Esophagus squamous epithelium (tissue), 5 donors: Measurements from ENCODE around the gene ZNF524. TPM values are rescaled to one million over a fixed set of nuclear protein-coding genes. Genes with fewer than 3 reads are reported as not detected.
"Not testable (repeated sequence)": the region's sequence is repeated elsewhere in the genome, so short reads cannot be mapped to it uniquely, and the experiment has no call there.

ENCODE experiments used
- DNase-seq: peaks from one replicate; lab custom pipeline; 2025; lab: John Stamatoyannopoulos, UW
- H3K27ac ChIP-seq, 4 donors: fragments of 200-600 bp; sonication (generic); one replicate each; pipeline ENCODE4 v1.5.1; 2016 to 2019; ENCODE audit warnings: mild to moderate bottlenecking in 1 of 4
- H3K27me3 ChIP-seq, 4 donors: fragments of 200-600 bp; sonication (generic); 1 replicate in 3 of 4; 2 replicates in 1 of 4; pipeline versions ENCODE4 v1.5.1 to v1.6.0; 2017 to 2021; ENCODE audit warnings: antibody characterized with exemption in 1 of 4
- H3K36me3 ChIP-seq, 3 donors: fragments of 200-600 bp; sonication (generic); one replicate each; pipeline ENCODE4 v1.5.1; 2016 to 2019
- H3K4me1 ChIP-seq, 3 donors: fragments of 200-600 bp; sonication (generic); one replicate each; pipeline ENCODE4 v1.5.1; 2017 to 2019
- H3K4me3 ChIP-seq, 4 donors: fragments of 200-600 bp; sonication (generic); 1 replicate in 3 of 4; 2 replicates in 1 of 4; pipeline ENCODE4 v1.5.1; 2016 to 2019; ENCODE audit warnings: mild to moderate bottlenecking in 2 of 4, moderate library complexity in 1 of 4
- H3K9me3 ChIP-seq, 3 donors: fragments of 200-600 bp; sonication (generic); one replicate each; pipeline ENCODE4 v1.5.1; 2016 to 2019
- CTCF ChIP-seq, 6 experiments: fragments of 450-650 bp in 4 of 6; fragments of 200-600 bp in 2 of 6; sonication (generic) in 2 of 6; IDR thresholded peaks; one replicate each; pipeline ENCODE4 v1.5.1; 2016 to 2019; ENCODE audit warnings: antibody characterized with exemption in 6 of 6, mild to moderate bottlenecking in 4 of 6, moderate library complexity in 4 of 6
- POLR2A ChIP-seq, 4 donors: fragments of 450-650 bp; IDR thresholded peaks; one replicate each; pipeline ENCODE4 v1.6.1; 2017; ENCODE audit warnings: antibody characterized with exemption in 4 of 4, mild to moderate bottlenecking in 4 of 4, moderate library complexity in 3 of 4
- WGBS, 2 donors: methylation state at CpG; one replicate each; pipeline ENCODE4 v1.1.5; 2018; 5-methylcytosine and 5-hydroxymethylcytosine counted together
- intact Hi-C: fragments of 100-400 bp; cut with DNase I; formaldehyde crosslinking; loops from one replicate; pipeline ENCODE4 v1.15.0; 2022
- total RNA-seq, 4 donors: library from RNA; depleted of rRNA; stranded (reverse); fragments of >200 nt; gene quantifications; one replicate each; pipeline ENCODE4 v1.1.0, GENCODE V29; 2016
- donor health status: DM: yes; HTN: yes; CAD: no.

Gene ZNF524
- total RNA-seq, 4 donors from 2014 or later = 17.7 to 25.9 (median 22.9) TPM

GRCh38 chr19:55566823-55567222 is 33.3 kb upstream of the ZNF524 start:
- WGBS, 2 donors = 35 to 36% methylated on average over 9 of the region's 9 CpGs

GRCh38 chr19:55567708-55568328 is 32.3 kb upstream of the ZNF524 start:
- no peaks in the 10 kb centered on the region for H3K9me3 ChIP-seq
- H3K36me3 ChIP-seq = no peaks in the 10 kb centered on the region
- intact Hi-C loops = no loop called here
- no peak for DNase-seq
- H3K4me3 ChIP-seq = no peak overlapping the region
- no peak overlapping the region for H3K27ac ChIP-seq
- peaks cover 0 to 31% (median 0%) of the 10 kb centered on the region in 4 donors for H3K27me3 ChIP-seq
- H3K4me1 ChIP-seq = peaks cover 0 to 4% (median 0%) of the 10 kb centered on the region in 3 donors
- TF ChIP-seq CTCF (IDR thresholded peaks at IDR 0.05) (no peak), POLR2A (IDR thresholded peaks at IDR 0.05) (no peak)

More at GRCh38 chr19:55566823-55567222, 33.3 kb upstream of the ZNF524 start:
- Histone ChIP-seq H3K4me3 (no peak overlapping the region), H3K27me3 (peaks cover 0 to 31% (median 0%) of the 10 kb centered on the region in 4 donors), H3K9me3 (no peaks in the 10 kb centered on the region), H3K36me3 (no peaks in the 10 kb centered on the region), H3K27ac (no peak overlapping the region), H3K4me1 (peaks cover 0 to 4% (median 0%) of the 10 kb centered on the region in 3 donors)
- DNase-seq = no peak
- TF ChIP-seq CTCF (IDR thresholded peaks at IDR 0.05) (no peak), POLR2A (IDR thresholded peaks at IDR 0.05) (no peak)
- intact Hi-C loops = no loop called here

GRCh38 chr19:55569477-55569876 is 30.6 kb upstream of the ZNF524 start:
- DNase-seq, H3K9me3 ChIP-seq, H3K27ac ChIP-seq, H3K4me3 ChIP-seq, H3K4me1 ChIP-seq, H3K36me3 ChIP-seq, intact Hi-C loops: not testable (repeated sequence)
- H3K27me3 ChIP-seq = peaks cover 0 to 25% (median 0%) of the 10 kb centered on the region in 4 donors
- WGBS, 2 donors = 87 to 95% methylated on average over 5 of the region's 5 CpGs

GRCh38 chr19:55573929-55574328 is 26.2 kb upstream of the ZNF524 start:
- DNase-seq, H3K9me3 ChIP-seq, intact Hi-C loops, H3K27ac ChIP-seq, H3K4me3 ChIP-seq, H3K4me1 ChIP-seq, H3K27me3 ChIP-seq: not testable (repeated sequence)
- H3K36me3 ChIP-seq = peaks cover 0 to 22% (median 7%) of the 10 kb centered on the region in 3 donors
- WGBS, 2 donors = 78 to 80% methylated on average over 6 of the region's 6 CpGs

DNA sequence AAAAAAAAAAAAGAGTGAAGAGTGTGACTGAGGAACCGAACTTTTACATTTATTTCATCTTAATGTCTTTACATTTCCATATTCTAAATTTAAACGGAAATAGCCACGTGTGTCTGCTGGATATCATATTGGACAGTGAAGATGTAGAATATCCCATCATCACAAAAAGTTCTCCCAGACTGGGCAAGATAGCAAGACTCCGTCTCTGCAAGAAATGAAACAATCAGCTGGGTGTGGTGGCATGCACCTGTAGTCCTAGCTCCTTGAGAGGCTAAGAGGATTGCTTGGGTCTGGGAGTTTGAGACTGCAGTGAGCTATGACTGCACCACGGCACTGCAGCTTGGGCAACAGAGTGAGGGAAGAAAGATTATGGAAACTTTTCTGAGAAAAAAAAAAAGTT is 23.3 kb upstream of the ZNF524 start:
- WGBS, 2 donors = 82 to 93% methylated on average over 5 of the region's 5 CpGs
- Histone ChIP-seq H3K27me3 (no peaks in the 10 kb centered on the region), H3K27ac (no peak overlapping the region), H3K4me3 (no peak overlapping the region), H3K4me1 (peaks cover 9 to 23% (median 11%) of the 10 kb centered on the region in 3 donors), H3K36me3 (peaks cover 0 to 27% (median 7%) of the 10 kb centered on the region in 3 donors), H3K9me3 (no peaks in the 10 kb centered on the region)
- no peak for TF ChIP-seq CTCF (IDR thresholded peaks at IDR 0.05)
- TF ChIP-seq POLR2A (IDR thresholded peaks at IDR 0.05) = no peak
- intact Hi-C loops = no loop called here
- DNase-seq = no peak

DNA sequence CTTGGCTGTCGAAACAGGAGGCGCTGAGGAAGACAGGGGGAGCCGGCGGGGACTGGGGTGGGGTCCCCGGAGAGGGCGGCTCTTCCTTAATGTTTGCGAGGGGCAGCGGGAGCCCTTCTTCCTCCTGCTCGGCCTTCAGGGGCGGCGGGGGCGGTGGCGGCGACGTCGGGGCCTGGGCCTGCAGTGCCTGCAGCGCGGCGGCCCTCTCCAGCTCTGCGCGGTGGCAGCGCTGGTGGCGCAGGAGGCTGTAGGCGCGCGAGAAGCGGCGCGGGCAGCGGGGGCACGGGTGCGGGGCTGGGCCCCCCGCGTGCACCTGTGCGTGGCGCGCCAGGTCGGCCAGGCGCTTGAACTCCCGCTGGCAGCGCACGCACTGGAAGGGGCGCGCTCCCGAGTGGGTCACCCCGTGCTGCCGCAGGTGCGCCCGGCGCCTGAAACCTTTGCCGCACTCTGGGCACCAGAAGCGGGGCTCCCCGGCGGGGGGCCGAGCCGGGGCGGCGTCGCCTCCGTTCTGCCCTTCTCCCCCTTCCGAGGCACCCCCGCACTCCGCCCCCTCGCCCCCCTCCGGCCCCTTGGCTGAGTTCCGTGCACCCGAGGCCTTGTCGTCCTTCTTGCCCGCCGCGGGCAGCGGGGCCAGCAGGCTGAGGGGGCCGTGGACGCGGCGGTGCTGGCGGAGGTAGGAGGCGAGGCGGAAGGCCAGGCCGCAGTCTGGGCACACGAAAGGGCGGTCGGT is 21.9 kb upstream of the ZNF524 start:
- no peak overlapping the region for H3K4me3 ChIP-seq
- H3K9me3 ChIP-seq = no peaks in the 10 kb centered on the region
- WGBS, 2 donors = 70 to 95% methylated on average over 2 to 8 of the region's 83 CpGs
- no peak for DNase-seq
- intact Hi-C loops = no loop called here
- no peak overlapping the region for H3K27ac ChIP-seq
- H3K36me3 ChIP-seq = peaks cover 0 to 27% (median 7%) of the 10 kb centered on the region in 3 donors
- TF ChIP-seq CTCF (IDR thresholded peaks at IDR 0.05) = no peak
- TF ChIP-seq POLR2A (IDR thresholded peaks at IDR 0.05) = no peak
- H3K4me1 ChIP-seq = peaks cover 11 to 31% (median 12%) of the 10 kb centered on the region in 3 donors
- H3K27me3 ChIP-seq = no peaks in the 10 kb centered on the region
